Naive B cell (primary cell): ENCODE measurements around the gene VSTM2L. TPM values are rescaled to one million over a fixed set of nuclear protein-coding genes. Genes with fewer than 3 reads are reported as not detected.
A peak's percentile ranks its signal among the peaks of the same experiment; 100 is the strongest.

Source experiments
- ATAC-seq, 2 donors: fragments of 150-1000 bp; cut with Tn5 transposase; 2 replicates each; pipeline ENCODE4 v1.10.0; 2021; ENCODE audit warnings: low read depth in 2 of 2, mild to moderate bottlenecking in 2 of 2, moderate library complexity in 2 of 2
- DNase-seq: peaks from one replicate; pipeline ENCODE4 v3.0.0; 2022
- H3K27ac Mint-ChIP-seq, 6 donors: one replicate each; pipeline ENCODE4 v1.8.0; 2020 to 2022; ENCODE audit warnings: mild to moderate bottlenecking in 6 of 6, mixed read lengths in 6 of 6, moderate library complexity in 5 of 6, inconsistent platforms in 2 of 6
- H3K27me3 Mint-ChIP-seq, 3 donors: one replicate each; pipeline ENCODE4 v1.8.0; 2021 to 2022; ENCODE audit warnings: mixed read lengths in 3 of 3, mild to moderate bottlenecking in 1 of 3
- H3K36me3 Mint-ChIP-seq, 2 donors: one replicate each; pipeline ENCODE4 v1.8.0; 2020 to 2022; ENCODE audit warnings: mixed read lengths in 2 of 2, inconsistent platforms in 1 of 2, mild to moderate bottlenecking in 1 of 2
- H3K4me1 Mint-ChIP-seq, 3 donors: one replicate each; pipeline ENCODE4 v1.8.0; 2020 to 2022; ENCODE audit warnings: mixed read lengths in 3 of 3, inconsistent platforms in 1 of 3, mild to moderate bottlenecking in 1 of 3, moderate library complexity in 1 of 3
- H3K4me3 Mint-ChIP-seq, 8 donors: one replicate each; pipeline ENCODE4 v1.8.0; 2020 to 2022; ENCODE audit warnings: mild to moderate bottlenecking in 8 of 8, mixed read lengths in 8 of 8, moderate library complexity in 8 of 8, inconsistent platforms in 2 of 8
- H3K9me3 Mint-ChIP-seq, 7 donors: one replicate each; pipeline ENCODE4 v1.8.0; 2020 to 2022; ENCODE audit warnings: mixed read lengths in 7 of 7, mild to moderate bottlenecking in 5 of 7, inconsistent platforms in 2 of 7, moderate library complexity in 1 of 7
- polyA plus RNA-seq, 6 donors: library from polyadenylated mRNA; unstranded; fragments of 300-500 nt; fragmentation: Illumina TruSeq; gene quantifications; one replicate each; pipeline ENCODE4 v1.2.3, GENCODE V29; 2021; ENCODE audit warnings: low read depth in 6 of 6

VSTM2L gene
- polyA plus RNA-seq, 6 donors from 2014 or later: not detected

DNA sequence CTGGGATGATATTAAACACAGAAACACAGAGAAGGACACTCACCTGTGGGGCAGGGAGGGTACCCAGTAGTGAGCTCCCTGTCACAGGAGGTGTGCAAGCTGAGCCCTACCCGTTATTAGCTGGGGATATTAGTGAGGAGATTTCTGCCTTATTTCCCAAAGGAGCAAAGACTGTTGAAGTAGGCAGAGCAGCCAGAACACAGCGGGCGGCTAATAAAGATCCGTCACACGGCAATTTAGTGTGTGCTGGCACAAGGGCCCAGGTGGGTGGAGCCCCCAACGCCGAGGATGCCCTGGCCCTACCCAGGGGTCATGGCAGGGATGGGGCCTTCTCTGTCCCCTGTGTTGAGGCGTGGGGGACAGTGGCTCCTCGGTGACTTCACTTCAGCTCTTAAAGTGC, 8.3 kb downstream of the VSTM2L start:
- Mint-ChIP-seq H3K27me3 (peaks cover 50 to 94% (median 83%) of the 10 kb centered on the region in 3 donors), H3K9me3 (no peaks in the 10 kb centered on the region), H3K36me3 (peaks cover 0 to 8% of the 10 kb centered on the region in 2 donors), H3K4me3 (no peak overlapping the region), H3K4me1 (peaks cover 13 to 27% (median 27%) of the 10 kb centered on the region in 3 donors), H3K27ac (no peak overlapping the region)
- ATAC-seq (no peak), DNase-seq (no peak)

GRCh38 chr20:37911838-37912281, 8.9 kb downstream of the VSTM2L start:
- H3K4me1 Mint-ChIP-seq: peaks cover 13 to 31% (median 31%) of the 10 kb centered on the region in 3 donors
- H3K4me3 Mint-ChIP-seq: no peak overlapping the region
- peaks cover 0 to 8% of the 10 kb centered on the region in 2 donors for H3K36me3 Mint-ChIP-seq
- ATAC-seq: peak in 1 of 2 donors; percentile 48
- H3K27ac Mint-ChIP-seq: no peak overlapping the region
- no peak for DNase-seq
- H3K27me3 Mint-ChIP-seq: peaks cover 50 to 94% (median 86%) of the 10 kb centered on the region in 3 donors
- no peaks in the 10 kb centered on the region for H3K9me3 Mint-ChIP-seq

DNA sequence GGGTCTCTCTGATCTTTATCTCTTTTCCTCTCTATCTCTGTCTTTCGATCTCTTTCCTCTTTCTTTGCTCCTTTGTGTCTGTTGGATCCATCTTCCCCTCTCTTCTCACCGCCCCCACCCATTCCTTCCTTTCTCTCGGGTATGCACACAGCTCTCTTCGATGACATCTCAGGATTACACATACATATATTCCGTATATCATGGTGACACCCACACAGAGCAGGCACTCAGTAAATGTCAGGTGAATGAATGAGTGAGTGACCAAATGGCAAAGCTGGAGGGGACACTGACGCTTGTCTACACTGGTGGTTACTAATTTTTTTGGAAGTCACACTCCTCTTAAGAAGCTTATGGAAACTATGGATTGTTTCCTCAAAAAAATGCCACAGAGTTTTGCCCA, 9.9 kb downstream of the VSTM2L start:
- Mint-ChIP-seq H3K9me3 (no peaks in the 10 kb centered on the region), H3K27ac (no peak overlapping the region), H3K4me1 (peaks cover 13 to 31% (median 31%) of the 10 kb centered on the region in 3 donors), H3K36me3 (peaks cover 0 to 8% of the 10 kb centered on the region in 2 donors), H3K4me3 (no peak overlapping the region), H3K27me3 (peaks cover 41 to 90% (median 84%) of the 10 kb centered on the region in 3 donors)
- no peak for DNase-seq
- no peak for ATAC-seq

DNA sequence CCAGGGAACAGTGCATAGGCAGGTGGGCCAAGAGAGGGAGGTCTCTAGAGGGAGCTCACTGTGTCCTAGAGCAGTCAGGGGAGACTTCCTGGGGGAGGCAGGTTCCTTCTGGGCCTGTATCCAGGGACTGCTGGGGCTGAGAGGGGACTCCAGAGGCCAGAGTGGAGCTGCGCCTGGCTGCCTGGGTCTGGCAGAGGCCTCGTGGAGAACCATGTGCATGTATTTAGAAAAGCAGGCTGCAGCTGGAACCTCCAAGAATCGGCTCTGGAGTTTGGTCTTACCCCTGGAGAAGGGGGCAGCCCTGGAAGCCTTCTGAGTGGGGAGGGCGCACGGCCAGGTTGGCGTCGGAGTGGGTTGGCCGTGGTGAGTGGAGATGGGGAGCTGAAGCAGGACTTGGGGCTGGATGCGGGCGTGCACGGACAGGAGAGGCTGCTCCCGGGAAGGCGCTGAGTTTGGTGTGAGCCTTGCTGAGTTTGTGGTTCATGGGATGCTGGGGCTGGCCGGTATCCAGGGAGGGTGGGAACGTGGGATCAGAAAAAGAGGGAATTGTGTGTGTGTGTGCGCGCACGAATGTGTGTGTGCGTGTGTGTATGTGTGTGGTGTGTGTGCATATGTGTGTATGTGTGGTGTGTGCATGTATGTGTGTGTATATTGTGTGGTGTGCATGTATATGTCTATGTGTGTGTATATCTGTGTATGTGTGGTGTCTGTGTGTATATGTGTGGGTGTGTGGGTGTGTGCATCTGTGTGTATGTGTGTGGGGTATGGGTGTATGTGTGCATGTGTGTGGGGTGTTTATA, 10.8 kb downstream of the VSTM2L start:
- ATAC-seq: no peak
- peaks cover 41 to 85% (median 80%) of the 10 kb centered on the region in 3 donors for H3K27me3 Mint-ChIP-seq
- H3K27ac Mint-ChIP-seq: peak overlapping the region in 1 of 6 donors; percentile 5
- H3K36me3 Mint-ChIP-seq: peaks cover 0 to 3% of the 10 kb centered on the region in 2 donors
- no peaks in the 10 kb centered on the region for H3K9me3 Mint-ChIP-seq
- DNase-seq: no peak
- peak overlapping the region in 5 of 8 donors; percentile 45 to 83 (median 53) for H3K4me3 Mint-ChIP-seq
- peaks cover 13 to 31% (median 31%) of the 10 kb centered on the region in 3 donors for H3K4me1 Mint-ChIP-seq

- peak overlapping the region in 7 of 8 donors; percentile 45 to 90 (median 83) for H3K4me3 Mint-ChIP-seq
- H3K27ac Mint-ChIP-seq: peak overlapping the region in 5 of 6 donors; percentile 5 to 78 (median 45)
- peaks cover 13 to 31% (median 31%) of the 10 kb centered on the region in 3 donors for H3K4me1 Mint-ChIP-seq
- H3K9me3 Mint-ChIP-seq: no peaks in the 10 kb centered on the region
- no peak for ATAC-seq
- peaks cover 36 to 79% (median 74%) of the 10 kb centered on the region in 3 donors for H3K27me3 Mint-ChIP-seq
- DNase-seq: no peak
- no peaks in the 10 kb centered on the region for H3K36me3 Mint-ChIP-seq
Measured at GRCh38 chr20:37914367-37914671, 11.4 kb downstream of the VSTM2L start.

DNA sequence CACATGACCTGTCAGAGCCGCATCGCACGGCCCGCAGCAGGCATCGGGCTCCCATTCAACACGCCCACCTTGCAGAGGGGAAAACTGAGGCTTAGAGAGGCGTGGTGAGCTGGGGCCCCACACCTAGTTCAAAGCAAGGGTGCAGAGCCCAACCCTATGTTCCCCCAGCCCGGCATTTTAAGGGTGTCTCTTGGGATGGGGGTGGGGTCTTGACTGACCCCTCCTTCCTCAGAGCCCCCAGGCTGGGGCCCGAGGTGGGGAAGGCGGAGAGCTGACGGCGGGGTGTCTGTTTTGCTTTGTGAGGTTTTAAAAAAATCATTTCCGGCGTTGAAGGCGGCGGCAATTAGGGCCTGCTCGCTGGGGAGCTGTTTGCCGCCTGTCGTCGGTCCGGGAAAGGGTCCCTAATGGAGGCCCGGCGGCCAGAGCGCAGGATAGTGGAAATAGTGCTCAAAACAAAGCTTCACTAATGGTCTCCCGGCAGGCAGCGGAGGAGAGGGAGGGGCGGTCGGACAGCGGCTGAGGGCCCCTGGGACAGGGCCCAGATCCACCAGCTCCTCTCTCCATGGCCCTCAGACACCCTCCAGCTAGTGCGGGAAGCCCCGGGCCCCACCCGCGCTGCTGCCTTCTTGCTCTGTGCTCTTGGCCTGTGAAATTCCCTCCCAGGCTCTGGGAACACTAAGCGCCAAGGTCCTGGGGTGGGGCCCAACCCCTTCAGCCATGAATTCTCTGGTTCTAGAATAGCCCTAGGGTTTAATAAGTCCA, 11.9 kb downstream of the VSTM2L start:
- Mint-ChIP-seq H3K27me3 (peaks cover 36 to 74% (median 70%) of the 10 kb centered on the region in 3 donors), H3K4me3 (peak overlapping the region; percentile 45 to 90 (median 83)), H3K27ac (peak overlapping the region in 4 of 6 donors; percentile 5 to 80 (median 38)), H3K36me3 (no peaks in the 10 kb centered on the region), H3K4me1 (peaks cover 13 to 31% (median 31%) of the 10 kb centered on the region in 3 donors), H3K9me3 (no peaks in the 10 kb centered on the region)
- DNase-seq (peak; percentile 20), ATAC-seq (peak; percentile 61 to 64)

DNA sequence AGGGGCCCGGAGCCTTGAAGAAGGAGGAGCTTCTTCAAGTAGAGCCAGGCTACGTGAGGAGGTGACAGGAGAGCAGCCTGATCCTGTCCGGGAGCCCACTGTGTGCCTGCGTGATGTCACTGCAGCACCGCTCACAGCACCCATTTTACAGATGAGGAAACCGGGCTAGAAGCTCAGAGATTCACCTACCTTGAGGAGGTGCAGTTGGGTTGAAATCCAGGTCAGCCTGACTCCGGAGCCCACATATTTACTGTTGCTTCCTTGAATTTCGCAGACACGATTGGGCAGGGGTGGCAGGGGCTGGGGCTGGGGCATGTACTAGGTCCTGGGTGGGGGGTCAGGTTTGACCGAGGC, 12.5 kb downstream of the VSTM2L start:
- peaks cover 13 to 31% (median 31%) of the 10 kb centered on the region in 3 donors for H3K4me1 Mint-ChIP-seq
- no peak overlapping the region for H3K27ac Mint-ChIP-seq
- no peak for DNase-seq
- H3K27me3 Mint-ChIP-seq: peaks cover 36 to 68% (median 64%) of the 10 kb centered on the region in 3 donors
- H3K4me3 Mint-ChIP-seq: peak overlapping the region in 2 of 8 donors; percentile 59 to 83
- no peaks in the 10 kb centered on the region for H3K36me3 Mint-ChIP-seq
- ATAC-seq: no peak
- no peaks in the 10 kb centered on the region for H3K9me3 Mint-ChIP-seq

GRCh38 chr20:37915800-37916570, 13.1 kb downstream of the VSTM2L start:
- no peak for ATAC-seq
- Mint-ChIP-seq H3K9me3 (peaks cover 0 to 2% (median 0%) of the 10 kb centered on the region in 7 donors), H3K36me3 (no peaks in the 10 kb centered on the region)

GRCh38 chr20:37917461-37917860, 14.5 kb downstream of the VSTM2L start:
- Mint-ChIP-seq H3K4me3 (no peak overlapping the region), H3K27ac (no peak overlapping the region), H3K9me3 (peaks cover 0 to 2% (median 0%) of the 10 kb centered on the region in 7 donors), H3K4me1 (peaks cover 25 to 36% (median 34%) of the 10 kb centered on the region in 3 donors), H3K36me3 (no peaks in the 10 kb centered on the region), H3K27me3 (peaks cover 34 to 58% (median 48%) of the 10 kb centered on the region in 3 donors)
- DNase-seq: no peak
- ATAC-seq: no peak

More at GRCh38 chr20:37915800-37916570, 13.1 kb downstream of the VSTM2L start:
- Mint-ChIP-seq H3K27me3 (peaks cover 36 to 67% (median 59%) of the 10 kb centered on the region in 3 donors), H3K27ac (peak overlapping the region in 1 of 6 donors; percentile 61), H3K4me3 (peak overlapping the region in 5 of 8 donors; percentile 41 to 78 (median 59)), H3K4me1 (peaks cover 18 to 36% (median 35%) of the 10 kb centered on the region in 3 donors)
- DNase-seq: no peak

DNA sequence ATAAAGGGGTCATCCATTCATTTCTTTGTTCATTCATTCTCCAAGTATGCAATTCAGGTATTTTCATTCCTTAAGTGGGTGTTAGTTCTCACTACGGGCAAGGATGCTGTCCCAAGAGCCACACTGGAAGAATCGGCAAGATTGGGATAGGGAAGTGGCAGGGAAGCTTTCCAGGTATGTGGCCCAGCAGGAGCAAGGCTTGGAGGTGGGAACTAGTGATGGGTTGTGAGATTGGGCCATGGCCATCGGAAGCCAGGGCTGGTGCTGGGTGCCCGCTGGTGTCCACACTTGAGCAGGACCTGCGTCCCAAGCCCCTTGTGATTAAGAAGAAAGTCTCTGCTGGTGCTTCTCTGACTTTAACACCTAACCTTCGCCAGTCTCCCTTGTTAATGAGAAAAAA, 15.1 kb downstream of the VSTM2L start:
- H3K27me3 Mint-ChIP-seq: peaks cover 28 to 56% (median 42%) of the 10 kb centered on the region in 3 donors
- H3K27ac Mint-ChIP-seq: peak overlapping the region in 1 of 6 donors; percentile 10
- ATAC-seq: no peak

GRCh38 chr20:37919389-37920040, 16.6 kb downstream of the VSTM2L start:
- Mint-ChIP-seq H3K4me1 (peaks cover 19 to 28% (median 24%) of the 10 kb centered on the region in 3 donors), H3K36me3 (no peaks in the 10 kb centered on the region), H3K27ac (no peak overlapping the region), H3K9me3 (peaks cover 0 to 2% (median 0%) of the 10 kb centered on the region in 7 donors), H3K4me3 (no peak overlapping the region), H3K27me3 (peaks cover 20 to 41% (median 27%) of the 10 kb centered on the region in 3 donors)
- DNase-seq (no peak), ATAC-seq (no peak)

More for the DNA sequence above, 15.1 kb downstream of the VSTM2L start:
- Mint-ChIP-seq H3K4me1 (peaks cover 25 to 34% (median 31%) of the 10 kb centered on the region in 3 donors), H3K36me3 (no peaks in the 10 kb centered on the region), H3K9me3 (peaks cover 0 to 2% (median 0%) of the 10 kb centered on the region in 7 donors), H3K4me3 (no peak overlapping the region)
- DNase-seq: no peak

DNA sequence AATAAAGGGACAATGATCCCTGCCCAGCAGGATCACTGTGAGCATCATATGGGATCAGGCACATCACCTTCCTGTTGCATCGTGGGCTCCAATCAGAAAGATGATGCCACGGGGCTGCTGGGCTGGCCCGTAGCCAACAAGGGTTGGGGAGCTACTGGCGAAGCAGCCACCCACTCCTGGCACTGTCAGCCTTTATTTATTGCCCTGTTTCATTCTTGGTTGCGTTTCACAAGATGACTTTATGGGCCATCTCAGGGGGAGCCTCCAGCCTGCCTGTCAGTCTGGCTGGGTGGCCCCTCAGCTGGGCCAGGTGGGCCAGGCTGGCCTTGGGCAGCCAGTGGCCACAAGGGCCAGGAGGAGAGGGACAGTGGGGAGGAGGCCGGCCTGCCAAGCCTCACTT, 17.3 kb downstream of the VSTM2L start:
- Mint-ChIP-seq H3K36me3 (no peaks in the 10 kb centered on the region), H3K9me3 (peaks cover 0 to 2% (median 0%) of the 10 kb centered on the region in 7 donors), H3K27me3 (peaks cover 23 to 42% (median 24%) of the 10 kb centered on the region in 3 donors), H3K4me3 (no peak overlapping the region), H3K4me1 (peaks cover 15 to 21% (median 19%) of the 10 kb centered on the region in 3 donors), H3K27ac (no peak overlapping the region)
- DNase-seq: no peak
- no peak for ATAC-seq
